ENCODE data around the gene GCN1.

GCN1 gene

GRCh38 chr12:120121766-120122293 lies 72.7 kb downstream of the GCN1 start:
- no peak for DNase-seq (ENCODE audit: low read depth, low spot score)
- CTCF ChIA-PET, result no interaction called here
- H3K4me3 ChIP-seq (ENCODE audit: low read depth, low read length), result no peak overlapping the region
- POLR2A ChIA-PET, result interaction anchor here (1.0 kb wide), 1 partner anchor 80 kb away, joined by 4 read pairs; no protein-coding TSS in a partner anchor
- no peak for TF ChIP-seq CTCF (IDR thresholded peaks at IDR 0.05; ENCODE audit: insufficient read depth, low read length, missing control alignments)

GRCh38 chr12:120121343-120121742 lies 73.2 kb downstream of the GCN1 start:
- H3K4me3 ChIP-seq (ENCODE audit: low read depth, low read length), result no peak overlapping the region
- ChIA-PET CTCF (no interaction called here), POLR2A (interaction anchor here (0.6 to 1.0 kb wide), 3 partner anchors 16 to 172 kb away, joined by 3 to 4 read pairs (median 4); no protein-coding TSS in a partner anchor)
- TF ChIP-seq CTCF (IDR thresholded peaks at IDR 0.05; ENCODE audit: insufficient read depth, low read length, missing control alignments), result no peak
- no peak for DNase-seq (ENCODE audit: low read depth, low spot score)

DNA sequence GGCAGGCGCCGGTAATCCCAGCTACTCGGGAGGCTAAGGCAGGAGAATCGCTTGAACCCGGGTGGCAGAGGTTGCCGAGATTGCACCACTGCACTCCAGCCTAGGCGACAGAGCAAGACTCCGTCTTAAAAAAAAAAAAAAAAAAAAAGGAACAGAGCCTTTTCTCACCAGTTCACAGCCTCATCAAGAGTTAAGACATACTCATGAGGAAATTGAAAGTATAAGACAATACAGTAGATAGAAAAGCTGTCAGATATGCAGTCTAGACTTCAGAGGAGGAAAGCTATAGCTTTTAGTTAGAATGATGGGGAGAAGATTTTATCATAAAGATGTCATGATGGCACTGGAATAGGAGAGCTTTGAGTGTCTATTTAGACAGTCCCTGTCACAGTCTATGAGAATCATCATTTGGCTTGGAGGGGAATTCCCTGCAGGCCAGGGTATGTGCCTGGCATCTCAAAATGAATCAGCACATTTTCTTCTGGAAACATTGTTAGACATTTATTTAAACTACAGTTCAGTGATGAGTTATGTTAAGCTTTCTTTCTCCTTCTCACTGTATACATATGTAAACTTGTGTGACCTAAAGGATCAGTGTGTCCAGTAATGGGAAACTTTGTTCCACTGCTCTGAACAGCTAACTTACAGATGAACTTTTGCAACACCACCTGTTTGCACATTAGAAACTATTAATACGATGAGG lies 75.1 kb downstream of the GCN1 start:
- ChIA-PET POLR2A (interaction anchor here (0.7 to 2.8 kb wide), 3 partner anchors 11 to 172 kb away, joined by 3 to 15 read pairs (median 6); partner anchors contain the start of genes RNU4-2 and RPLP0), CTCF (no interaction called here)
- TF ChIP-seq CTCF (IDR thresholded peaks at IDR 0.05; ENCODE audit: insufficient read depth, low read length, missing control alignments), result no peak
- peak; percentile 29 for DNase-seq (ENCODE audit: low read depth, low spot score)
- no peak overlapping the region for H3K4me3 ChIP-seq (ENCODE audit: low read depth, low read length)

DNA sequence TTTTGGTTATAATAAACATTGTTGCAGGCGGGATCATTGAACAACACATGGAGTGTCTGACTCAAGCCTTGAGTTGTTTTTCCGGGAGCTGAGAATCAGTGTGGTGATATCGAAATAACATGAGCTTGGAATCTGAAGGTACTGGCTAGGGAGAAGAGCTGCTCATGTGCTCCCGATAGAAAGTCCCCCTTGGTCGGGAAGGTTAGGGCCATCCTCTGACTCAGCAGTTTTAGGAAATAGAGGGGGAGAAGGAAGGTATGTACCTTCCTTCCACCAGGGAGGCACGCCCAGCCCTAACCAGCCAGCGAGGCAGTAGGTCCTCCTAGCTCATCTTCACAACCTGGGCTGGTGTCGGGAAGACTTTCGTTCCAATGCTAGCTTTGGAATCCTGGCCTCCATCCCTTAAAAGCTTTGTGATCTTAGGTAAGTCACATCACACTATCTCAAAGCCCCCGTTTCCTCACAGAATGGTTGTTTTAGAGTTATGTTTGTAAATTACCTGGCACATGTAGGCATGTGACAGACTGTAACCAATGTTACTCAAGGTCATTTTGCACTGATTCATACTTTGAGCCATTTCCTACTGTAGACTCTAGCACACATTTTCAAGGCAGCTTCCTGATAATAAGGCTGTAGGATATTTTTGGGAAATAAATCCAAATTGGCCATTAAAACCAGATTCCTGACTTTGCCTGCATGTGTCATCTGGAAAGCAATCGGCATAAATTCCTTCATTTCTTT lies 76.0 kb downstream of the GCN1 start:
- peak overlapping the region; percentile 90 for H3K4me3 ChIP-seq (ENCODE audit: low read depth, low read length)
- CTCF ChIA-PET, result no interaction called here
- POLR2A ChIA-PET, result interaction anchor here (2.8 to 3.1 kb wide), 2 partner anchors 82 to 173 kb away, joined by 15 to 16 read pairs; partner anchors contain the start of genes RNU4-2 and RPLP0
- DNase-seq (ENCODE audit: low read depth, low spot score), result peak; percentile 37
- TF ChIP-seq CTCF (IDR thresholded peaks at IDR 0.05; ENCODE audit: insufficient read depth, low read length, missing control alignments), result no peak

DNA sequence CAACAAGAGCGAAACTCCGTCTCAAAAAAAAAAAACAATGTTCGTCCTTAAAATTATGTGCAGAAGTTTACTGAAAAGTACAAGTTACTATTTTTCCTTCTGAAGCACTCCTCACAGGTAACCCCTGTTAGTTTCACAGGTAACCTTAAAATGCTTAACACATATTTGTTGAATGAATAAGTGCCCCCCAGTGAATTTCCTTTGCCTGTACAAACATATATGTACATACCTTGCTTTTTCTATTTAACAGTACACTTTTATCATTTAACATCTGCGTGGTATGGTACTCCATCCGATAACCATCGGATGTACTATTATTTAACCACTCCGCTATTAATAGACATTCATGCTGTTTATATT lies 76.6 kb downstream of the GCN1 start:
- no peak for DNase-seq (ENCODE audit: low read depth, low spot score)
- ChIA-PET POLR2A (interaction anchor here (1.2 to 3.1 kb wide), 3 partner anchors 8 to 173 kb away, joined by 3 to 16 read pairs (median 15); partner anchors contain the start of genes RNU4-2 and RPLP0), CTCF (no interaction called here)
- no peak for TF ChIP-seq CTCF (IDR thresholded peaks at IDR 0.05; ENCODE audit: insufficient read depth, low read length, missing control alignments)
- H3K4me3 ChIP-seq (ENCODE audit: low read depth, low read length), result peak overlapping the region; percentile 90
